ENCODE results near the gene FCGR3A.
"Not testable (repeated sequence)": the region's sequence is repeated elsewhere in the genome, so short reads cannot be mapped to it uniquely, and the experiment has no call there.

Gene FCGR3A

GRCh38 chr1:161531986-161532643 lies 17.5 kb downstream of the FCGR3A start:
- DNase-seq (ENCODE audit: low spot score), result no peak
- no peak for TF ChIP-seq CTCF (IDR thresholded peaks at IDR 0.05; ENCODE audit: extremely low read depth, missing control alignments)

- DNase-seq (ENCODE audit: low spot score), result peak; percentile 61
These were observed 18.7 kb downstream of the FCGR3A start for GRCh38 chr1:161530671-161531641.

GRCh38 chr1:161530158-161530557 lies 19.5 kb downstream of the FCGR3A start:
- not testable (repeated sequence) for DNase-seq (ENCODE audit: low spot score)

GRCh38 chr1:161529463-161530104 lies 20.0 kb downstream of the FCGR3A start:
- DNase-seq (ENCODE audit: low spot score), result not testable (repeated sequence)

- DNase-seq (ENCODE audit: low spot score), result not testable (repeated sequence)
These were observed 21.1 kb downstream of the FCGR3A start for GRCh38 chr1:161528550-161528949.

GRCh38 chr1:161525918-161526317 lies 23.7 kb downstream of the FCGR3A start:
- DNase-seq (ENCODE audit: low spot score), result not testable (repeated sequence)

- not testable (repeated sequence) for DNase-seq (ENCODE audit: low spot score)
These were observed 24.3 kb downstream of the FCGR3A start for GRCh38 chr1:161525321-161525720.

- DNase-seq (ENCODE audit: low spot score), result not testable (repeated sequence)
These were observed 24.8 kb downstream of the FCGR3A start for GRCh38 chr1:161524742-161525291.

GRCh38 chr1:161523817-161524741 lies 25.5 kb downstream of the FCGR3A start, which contains the start of gene HSPA6:
HSPA6 (plus strand) TSS chr1:161524540; CDS start chr1:161524659, 119 bp downstream.
- DNase-seq (ENCODE audit: low spot score), result peak; percentile 72

GRCh38 chr1:161523041-161523816 lies 26.4 kb downstream of the FCGR3A start:
- not testable (repeated sequence) for DNase-seq (ENCODE audit: low spot score)

GRCh38 chr1:161513953-161514352 lies 35.7 kb downstream of the FCGR3A start:
- DNase-seq (ENCODE audit: low spot score), result not testable (repeated sequence)

- DNase-seq (ENCODE audit: low spot score), result not testable (repeated sequence)
These were observed 36.2 kb downstream of the FCGR3A start for GRCh38 chr1:161513448-161513780.

- DNase-seq (ENCODE audit: low spot score), result not testable (repeated sequence)
These were observed 36.8 kb downstream of the FCGR3A start for GRCh38 chr1:161512636-161513447.

Data from GM20000 (cell line).